ENCODE results near the gene CDHR2.
"Not testable (repeated sequence)": the region's sequence is repeated elsewhere in the genome, so short reads cannot be mapped to it uniquely, and the experiment has no call there.

The CDHR2 gene

GRCh38 chr5:176594554-176594953, 45.4 kb downstream of the CDHR2 start:
- DNase-seq (ENCODE audit: low read depth in 2 of 2, low spot score in 1 of 2): no peak

- no peak for DNase-seq (ENCODE audit: low read depth in 2 of 2, low spot score in 1 of 2)
These were observed 46.3 kb downstream of the CDHR2 start for GRCh38 chr5:176595386-176595943.

- no peak for DNase-seq (ENCODE audit: low read depth in 2 of 2, low spot score in 1 of 2)
These were observed 47.0 kb downstream of the CDHR2 start for GRCh38 chr5:176596069-176596644.

GRCh38 chr5:176596689-176597416, 47.7 kb downstream of the CDHR2 start:
- DNase-seq (ENCODE audit: low read depth in 2 of 2, low spot score in 1 of 2): peak in 1 of 2 donors; percentile 54

- no peak for DNase-seq (ENCODE audit: low read depth in 2 of 2, low spot score in 1 of 2)
These were observed 48.6 kb downstream of the CDHR2 start for GRCh38 chr5:176597417-176598389.

GRCh38 chr5:176599749-176600430, 50.7 kb downstream of the CDHR2 start:
- not testable (repeated sequence) for DNase-seq (ENCODE audit: low read depth in 2 of 2, low spot score in 1 of 2)

GRCh38 chr5:176601901-176602482, 52.9 kb downstream of the CDHR2 start:
- no peak for DNase-seq (ENCODE audit: low read depth in 2 of 2, low spot score in 1 of 2)

- no peak for DNase-seq (ENCODE audit: low read depth in 2 of 2, low spot score in 1 of 2)
These were observed 53.9 kb downstream of the CDHR2 start for GRCh38 chr5:176603091-176603490.

GRCh38 chr5:176606032-176606431, 56.9 kb downstream of the CDHR2 start:
- no peak for DNase-seq (ENCODE audit: low read depth in 2 of 2, low spot score in 1 of 2)

- DNase-seq (ENCODE audit: low read depth in 2 of 2, low spot score in 1 of 2): no peak
These were observed 57.7 kb downstream of the CDHR2 start for GRCh38 chr5:176606875-176607274.

- no peak for DNase-seq (ENCODE audit: low read depth in 2 of 2, low spot score in 1 of 2)
These were observed 59.1 kb downstream of the CDHR2 start for GRCh38 chr5:176608142-176608705.

GRCh38 chr5:176608937-176609723, 60.0 kb downstream of the CDHR2 start:
- no peak for DNase-seq (ENCODE audit: low read depth in 2 of 2, low spot score in 1 of 2)

GRCh38 chr5:176609724-176610434, 60.7 kb downstream of the CDHR2 start, which contains the start of gene GPRIN1:
Gene GPRIN1 (minus strand): TSS chr5:176610156. CDS start chr5:176599834, 10,322 bp downstream.
- DNase-seq (ENCODE audit: low read depth in 2 of 2, low spot score in 1 of 2): no peak

- no peak for DNase-seq (ENCODE audit: low read depth in 2 of 2, low spot score in 1 of 2)
These were observed 61.3 kb downstream of the CDHR2 start for GRCh38 chr5:176610435-176610773.

GRCh38 chr5:176611435-176611834, 62.3 kb downstream of the CDHR2 start:
- no peak for DNase-seq (ENCODE audit: low read depth in 2 of 2, low spot score in 1 of 2)

- no peak for DNase-seq (ENCODE audit: low read depth in 2 of 2, low spot score in 1 of 2)
These were observed 62.9 kb downstream of the CDHR2 start for GRCh38 chr5:176612008-176612407.

GRCh38 chr5:176612855-176613254, 63.7 kb downstream of the CDHR2 start:
- no peak for DNase-seq (ENCODE audit: low read depth in 2 of 2, low spot score in 1 of 2)

- no peak for DNase-seq (ENCODE audit: low read depth in 2 of 2, low spot score in 1 of 2)
These were observed 65.8 kb downstream of the CDHR2 start for GRCh38 chr5:176614805-176615478.
